K562 (cell line): ENCODE measurements around the gene AGAP1. TPM values are rescaled to one million over a fixed set of nuclear protein-coding genes. Genes with fewer than 3 reads are reported as not detected.

Experiments used
- ATAC-seq: fragments of 200-7000 bp; cut with Tn5 transposase; 3 replicates; pipeline ENCODE4 v1.9.1; 2020; ENCODE audit warnings: moderate library complexity
- BruUV-seq: library from RNA; stranded (reverse); fragments of 400-500 nt; replicated peaks from 2 replicates; lab custom pipeline; 2021; lab: Mats Ljungman, UMichigan
- CTCF ChIA-PET: fragments of 300-600 bp; formaldehyde crosslinking; extraction: SDS; loops from one replicate; lab custom pipeline; 2021; ENCODE audit warnings: low intra/inter-chr PET ratio; lab: Yijun Ruan, JAX
- POLR2A ChIA-PET: fragments of 300-600, 350-650 bp; sonication (Branson Sonifier 250); formaldehyde crosslinking; extraction: SDS; loops from one replicate; lab custom pipeline; 2021; ENCODE audit warnings: antibody characterized with exemption, inconsistent platforms; lab: Yijun Ruan, JAX
- DNase-seq, 4 experiments: peaks; one replicate each; pipeline versions ENCODE4 v3.0.0 to v3.0.0-alpha.2; 2011 to 2018; ENCODE audit warnings: low spot score in 3 of 4, mixed read lengths in 3 of 4; ENCODE audit errors: extremely low read depth in 1 of 4
- FAIRE-seq: peaks from 2 replicates; lab custom pipeline; 2011; peaks lifted over from hg19 to GRCh38; lab: Jason Lieb, UNC
- H2AFZ ChIP-seq: 2 replicates; pipeline ENCODE4 v1.6.0; 2011; ENCODE audit warnings: low read depth, low read length, control low read depth, inconsistent platforms
- H3K27ac ChIP-seq: fragments of 200-600 bp; 3 replicates; pipeline ENCODE4 v1.8.0; 2011; ENCODE audit warnings: low read depth, mild to moderate bottlenecking, control low read depth, inconsistent platforms, low read length, moderate library complexity, mixed read lengths; ENCODE audit errors: extremely low read depth
- H3K27me3 ChIP-seq, 2 experiments: fragments of 300-600 bp in 1 of 2; 2 replicates in 1 of 2; 3 replicates in 1 of 2; pipeline versions ENCODE4 v1.6.0 to v1.8.0; 2011; ENCODE audit warnings: inconsistent platforms in 2 of 2, low read length in 2 of 2, mild to moderate bottlenecking in 1 of 2, mixed read lengths in 1 of 2, moderate library complexity in 1 of 2; ENCODE audit not compliant: control insufficient read depth in 2 of 2, insufficient read depth in 2 of 2
- H3K36me3 ChIP-seq: fragments of 300-600 bp; 3 replicates; pipeline ENCODE4 v1.8.0; 2011; ENCODE audit warnings: mild to moderate bottlenecking, low read length, inconsistent platforms; ENCODE audit not compliant: control insufficient read depth, insufficient read depth
- H3K4me1 ChIP-seq, 2 experiments: fragments of 200-600 bp in 1 of 2; replicated peaks in 1 of 2; 2 replicates in 1 of 2; 3 replicates in 1 of 2; pipeline versions ENCODE4 v1.5.1 to v1.8.0; 2011; ENCODE audit warnings: inconsistent platforms in 2 of 2, low read length in 2 of 2, mild to moderate bottlenecking in 1 of 2, mixed read lengths in 1 of 2, moderate library complexity in 1 of 2; ENCODE audit not compliant: control insufficient read depth in 2 of 2, insufficient read depth in 2 of 2
- H3K4me2 ChIP-seq: 2 replicates; pipeline ENCODE4 v1.6.1; 2011; ENCODE audit warnings: low read length, control low read depth, inconsistent platforms, mixed read lengths; ENCODE audit not compliant: insufficient read depth
- H3K4me3 ChIP-seq: fragments of 200-600 bp; sonication (generic), shearing (Covaris generic); 2 replicates; pipeline ENCODE4 v1.5.1; 2016; ENCODE audit warnings: control low read depth, inconsistent platforms
- H3K79me2 ChIP-seq: fragments of 200-600 bp; 3 replicates; pipeline ENCODE4 v1.8.0; 2011; ENCODE audit warnings: low read length, inconsistent platforms; ENCODE audit not compliant: control insufficient read depth, insufficient read depth
- H3K9ac ChIP-seq, 2 experiments: 2 replicates each; pipeline versions ENCODE4 v1.6.0 to v1.6.1; 2011; ENCODE audit warnings: low read depth in 2 of 2, low read length in 2 of 2, control low read depth in 1 of 2, inconsistent platforms in 1 of 2, mild to moderate bottlenecking in 1 of 2, mixed read lengths in 1 of 2; ENCODE audit not compliant: insufficient read depth in 1 of 2
- H3K9me1 ChIP-seq: one replicate; pipeline ENCODE4 v1.6.0; 2011; ENCODE audit warnings: inconsistent platforms, mild to moderate bottlenecking, low read length, moderate library complexity; ENCODE audit not compliant: control insufficient read depth, insufficient read depth
- H3K9me3 ChIP-seq: replicated peaks from 2 replicates; pipeline ENCODE4 v1.5.1; 2011; ENCODE audit warnings: low read depth, low read length, inconsistent platforms; ENCODE audit not compliant: control insufficient read depth, insufficient read depth
- H4K20me1 ChIP-seq: replicated peaks from 2 replicates; pipeline ENCODE4 v1.6.1; 2011; ENCODE audit warnings: low read length, inconsistent platforms, mixed read lengths; ENCODE audit not compliant: control insufficient read depth, insufficient read depth
- EP300 ChIP-seq: IDR thresholded peaks from 2 replicates; pipeline ENCODE4 v1.6.1; 2012; ENCODE audit warnings: low read length, improper control_type of control experiment
- LEF1 ChIP-seq: fragments of 450-650 bp; IDR thresholded peaks from 2 replicates; pipeline ENCODE4 v1.6.1; 2016; ENCODE audit warnings: mild to moderate bottlenecking
- NFIX ChIP-seq: fragments of 250-450 bp; sonication (Bioruptor Pico); IDR thresholded peaks from 2 replicates; pipeline ENCODE4 v1.4.0; 2020; ENCODE audit warnings: low read depth, mild to moderate bottlenecking, moderate library complexity
- SMAD3 ChIP-seq: fragments of 450-650 bp; formaldehyde crosslinking; conservative IDR thresholded peaks from 2 replicates; pipeline ENCODE4 v1.4.0; 2020; ENCODE audit warnings: mild to moderate bottlenecking
- WGBS: fragments of 100-300 bp; shearing (Covaris generic); methylation state at CpG from one replicate; pipeline ENCODE4 v1.1.6; 2016; ENCODE audit warnings: low coverage, mixed read lengths; ENCODE audit not compliant: insufficient coverage; ENCODE audit errors: missing lambda C conversion rate; 5-methylcytosine and 5-hydroxymethylcytosine counted together
- in situ Hi-C: fragments of 300-500 bp; cut with MboI; formaldehyde crosslinking; loops from 4 replicates; pipeline ENCODE4 v1.15.0; 2018; ENCODE audit warnings: inconsistent platforms, mixed read lengths
- intact Hi-C: fragments of 100-400 bp; cut with micrococcal nuclease; formaldehyde crosslinking; loops from 2 replicates; pipeline ENCODE4 v1.14.2; 2022
- polyA plus RNA-seq, 8 experiments: library from polyadenylated mRNA; depleted of rRNA in 4 of 8; stranded (reverse) in 5 of 8; unstranded in 3 of 8; fragments of >200 nt; fragmentation: Nextera tagmentation in 2 of 8; fragmentation: Illumina TruSeq in 1 of 8; extraction: Ambion mirVana in 2 of 8; extraction: Trizol in 1 of 8; gene quantifications; 2 replicates each; pipeline versions ENCODE4 v1.2.1 to v1.2.3, GENCODE V29; 2011 to 2014; ENCODE audit warnings: inconsistent platforms in 1 of 8, missing spikeins in 1 of 8
- total RNA-seq, 7 experiments: library from RNA; depleted of rRNA in 6 of 7; stranded (reverse); fragments of >200 nt in 6 of 7; fragmentation: Illumina TruSeq in 2 of 7; extraction: Trizol in 2 of 7; gene quantifications; 2 replicates each; pipeline versions ENCODE4 v1.2.1 to v1.2.3, GENCODE V29; 2011 to 2021; ENCODE audit warnings: low replicate concordance in 1 of 7
- TF ChIP-seq, protein P1 (sequence below): fragments of 250-450 bp; sonication (Bioruptor Pico); IDR thresholded peaks from 2 replicates; pipeline ENCODE4 v1.4.0; 2020; ENCODE audit warnings: borderline replicate concordance
- TF ChIP-seq, protein P2 (sequence below): sonication (generic); formaldehyde crosslinking; IDR thresholded peaks from 2 replicates; pipeline ENCODE4 v1.8.1; 2023; ENCODE audit warnings: mild to moderate bottlenecking, missing genetic modification reagents
- TF ChIP-seq, protein P3 (sequence below): sonication (generic); formaldehyde crosslinking; IDR thresholded peaks from 2 replicates; pipeline ENCODE4 v1.8.0; 2022; ENCODE audit warnings: missing genetic modification reagents, mild to moderate bottlenecking, borderline replicate concordance

AGAP1 gene
- total and polyA plus RNA-seq, 9 of the 15 experiments (the other 6 are each of a cell fraction or from before 2014, with no cell fraction given): 1.3 to 24.0 (median 10.6) TPM

DNA sequence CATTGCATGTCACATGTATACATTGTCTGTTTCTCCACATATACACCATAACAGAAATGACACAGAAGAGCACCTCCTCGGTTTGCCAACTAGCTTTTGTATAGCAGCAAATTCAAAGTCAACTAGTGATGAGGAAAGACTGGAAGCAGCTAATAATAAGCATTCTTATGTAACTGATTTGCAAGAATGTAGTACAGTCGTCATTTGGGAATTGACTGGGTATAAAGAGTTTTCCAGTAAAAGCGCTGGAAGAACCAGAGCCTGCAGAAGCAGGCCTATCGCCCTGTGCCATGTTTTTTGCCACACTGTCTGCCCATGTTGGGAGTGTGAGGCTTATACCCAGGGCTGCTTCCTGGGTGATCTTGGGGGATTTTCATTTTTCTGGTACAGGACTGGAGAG, 363.8 kb downstream of the AGAP1 start:
- FAIRE-seq (no peak), DNase-seq (no peak), ATAC-seq (no peak)
- CTCF ChIA-PET: no interaction called here
- H3K4me1 ChIP-seq: peaks cover 0 to 1% of the 10 kb centered on the region in 2 experiments; a peak in 2 of 5 replicates
- TF ChIP-seq SMAD3 (no peak), NFIX (no peak), EP300 (no peak), LEF1 (no peak)
- TF ChIP-seq, protein P1, sequence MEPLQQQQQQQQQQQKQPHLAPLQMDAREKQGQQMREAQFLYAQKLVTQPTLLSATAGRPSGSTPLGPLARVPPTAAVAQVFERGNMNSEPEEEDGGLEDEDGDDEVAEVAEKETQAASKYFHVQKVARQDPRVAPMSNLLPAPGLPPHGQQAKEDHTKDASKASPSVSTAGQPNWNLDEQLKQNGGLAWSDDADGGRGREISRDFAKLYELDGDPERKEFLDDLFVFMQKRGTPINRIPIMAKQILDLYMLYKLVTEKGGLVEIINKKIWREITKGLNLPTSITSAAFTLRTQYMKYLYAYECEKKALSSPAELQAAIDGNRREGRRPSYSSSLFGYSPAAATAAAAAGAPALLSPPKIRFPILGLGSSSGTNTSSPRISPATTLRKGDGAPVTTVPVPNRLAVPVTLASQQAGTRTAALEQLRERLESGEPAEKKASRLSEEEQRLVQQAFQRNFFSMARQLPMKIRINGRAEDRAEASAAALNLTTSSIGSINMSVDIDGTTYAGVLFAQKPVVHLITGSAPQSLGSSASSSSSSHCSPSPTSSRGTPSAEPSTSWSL (CRISPR knock-in tag): no peak
- TF ChIP-seq, protein P2, sequence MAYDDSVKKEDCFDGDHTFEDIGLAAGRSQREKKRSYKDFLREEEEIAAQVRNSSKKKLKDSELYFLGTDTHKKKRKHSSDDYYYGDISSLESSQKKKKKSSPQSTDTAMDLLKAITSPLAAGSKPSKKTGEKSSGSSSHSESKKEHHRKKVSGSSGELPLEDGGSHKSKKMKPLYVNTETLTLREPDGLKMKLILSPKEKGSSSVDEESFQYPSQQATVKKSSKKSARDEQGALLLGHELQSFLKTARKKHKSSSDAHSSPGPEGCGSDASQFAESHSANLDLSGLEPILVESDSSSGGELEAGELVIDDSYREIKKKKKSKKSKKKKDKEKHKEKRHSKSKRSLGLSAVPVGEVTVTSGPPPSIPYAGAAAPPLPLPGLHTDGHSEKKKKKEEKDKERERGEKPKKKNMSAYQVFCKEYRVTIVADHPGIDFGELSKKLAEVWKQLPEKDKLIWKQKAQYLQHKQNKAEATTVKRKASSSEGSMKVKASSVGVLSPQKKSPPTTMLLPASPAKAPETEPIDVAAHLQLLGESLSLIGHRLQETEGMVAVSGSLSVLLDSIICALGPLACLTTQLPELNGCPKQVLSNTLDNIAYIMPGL (CRISPR knock-in tag): no peak
- TF ChIP-seq, protein P3, sequence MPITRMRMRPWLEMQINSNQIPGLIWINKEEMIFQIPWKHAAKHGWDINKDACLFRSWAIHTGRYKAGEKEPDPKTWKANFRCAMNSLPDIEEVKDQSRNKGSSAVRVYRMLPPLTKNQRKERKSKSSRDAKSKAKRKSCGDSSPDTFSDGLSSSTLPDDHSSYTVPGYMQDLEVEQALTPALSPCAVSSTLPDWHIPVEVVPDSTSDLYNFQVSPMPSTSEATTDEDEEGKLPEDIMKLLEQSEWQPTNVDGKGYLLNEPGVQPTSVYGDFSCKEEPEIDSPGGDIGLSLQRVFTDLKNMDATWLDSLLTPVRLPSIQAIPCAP (CRISPR knock-in tag): no peak
- WGBS: 81% methylated on average over 4 of the region's 4 CpGs
- H3K27ac ChIP-seq: no peak overlapping the region
- H3K9ac ChIP-seq: no peak overlapping the region
- H3K79me2 ChIP-seq: no peaks in the 10 kb centered on the region
- in situ Hi-C loops (no loop called here), intact Hi-C loops (no loop called here)
- H3K4me2 ChIP-seq: no peak overlapping the region
- no peaks in the 10 kb centered on the region for H3K36me3 ChIP-seq
- no peaks in the 10 kb centered on the region for H3K27me3 ChIP-seq
- no peak overlapping the region for H2AFZ ChIP-seq
- no TSS peak for BruUV-seq
- H3K9me1 ChIP-seq: peaks cover 3% of the 10 kb centered on the region
- no peaks in the 10 kb centered on the region for H3K9me3 ChIP-seq
- H3K4me3 ChIP-seq: no peak overlapping the region
- no peaks in the 10 kb centered on the region for H4K20me1 ChIP-seq
- POLR2A ChIA-PET: no interaction called here
